Ovary (tissue), 9 donors: ENCODE measurements around the gene HORMAD2. TPM values are rescaled to one million over a fixed set of nuclear protein-coding genes. Genes with fewer than 3 reads are reported as not detected.

Source experiments
- DNase-seq, 5 donors: peaks; one replicate each; pipeline ENCODE4 v3.0.0-alpha.2; 2019 to 2020
- H3K27ac ChIP-seq, 2 donors: fragments of 200-600 bp; one replicate each; pipeline versions ENCODE4 v1.5.1 to v1.8.0; 2019 to 2022
- H3K27me3 ChIP-seq: fragments of 200-600 bp; one replicate; pipeline ENCODE4 v1.8.0; 2022
- H3K36me3 ChIP-seq: fragments of 200-600 bp; sonication (generic); one replicate; pipeline ENCODE4 v1.5.1; 2019
- H3K4me1 ChIP-seq: one replicate; pipeline ENCODE4 v1.8.1; 2013; ENCODE audit warnings: mild to moderate bottlenecking, moderate library complexity; ENCODE audit not compliant: insufficient read depth
- H3K4me3 ChIP-seq: fragments of 200-600 bp; sonication (generic); one replicate; pipeline ENCODE4 v1.5.1; 2017
- H3K9me3 ChIP-seq, 2 donors: fragments of 200-600 bp in 1 of 2; sonication (generic) in 1 of 2; one replicate each; pipeline versions ENCODE4 v1.5.1 to v1.8.1; 2013 to 2019; ENCODE audit warnings: mild to moderate bottlenecking in 1 of 2, moderate library complexity in 1 of 2
- EP300 ChIP-seq: sonication (generic); formaldehyde crosslinking; IDR thresholded peaks from one replicate; pipeline ENCODE4 v1.6.1; 2017; ENCODE audit warnings: antibody characterized with exemption
- POLR2A ChIP-seq: fragments of 450-650 bp; IDR thresholded peaks from one replicate; pipeline ENCODE4 v1.6.1; 2017; ENCODE audit warnings: antibody characterized with exemption, mild to moderate bottlenecking, moderate library complexity
- WGBS, 3 donors: extraction: QIAGEN DNeasy Blood & Tissue Kit in 1 of 3; methylation state at CpG; one replicate each; pipeline versions ENCODE4 v1.1.5 to v1.1.7; 2013 to 2017; 5-methylcytosine and 5-hydroxymethylcytosine counted together
- intact Hi-C, 4 donors: fragments of 100-400 bp; cut with DNase I; formaldehyde crosslinking; loops; one replicate each; pipeline versions ENCODE4 v1.11.0 to v1.15.1; 2022 to 2023
- polyA plus RNA-seq, 2 donors: library from polyadenylated mRNA; stranded (reverse); fragments of 200-250 nt in 1 of 2; fragments of 350-450 nt in 1 of 2; fragmentation: Illumina TruSeq in 1 of 2; extraction: RNeasy Lipid Tissue Mini Kit (QIAGEN cat#74804) in 1 of 2; gene quantifications; one replicate each; pipeline ENCODE4 v1.2.3, GENCODE V29; 2013 to 2014
- total RNA-seq, 7 donors: library from RNA; depleted of rRNA in 2 of 7; stranded (reverse); fragments of >200 nt in 2 of 7; fragmentation: NEBNext Ultra II Directional in 3 of 7; extraction: Animal tissue kit (Norgen Biotek cat#: 25700) in 3 of 7; gene quantifications; one replicate each; pipeline versions ENCODE4 v1.1.0 to v1.2.4, GENCODE V29; 2016 to 2023
- TF ChIP-seq, protein P1 (sequence below), 3 donors: fragments of 450-650 bp in 2 of 3; fragments of 200-600 bp in 1 of 3; IDR thresholded peaks; one replicate each; pipeline versions ENCODE4 v1.5.1 to v1.8.0; 2016 to 2022; ENCODE audit warnings: antibody characterized with exemption in 3 of 3, mild to moderate bottlenecking in 1 of 3
- donor health status: DM: no; HTN: no; CAD: no; lungs with moderate emphysema.
- donor health status: DM: no; HTN: no; CAD: no.
- donor health status: Bipolar disorder and iron deficiency.
- donor health status: DM: yes; HTN: yes; CAD: no.
- donor health status: DM: no; HTN: no; CAD: no.
- donor health status: DM: yes; HTN: yes; CAD: no.

HORMAD2 gene
- total and polyA plus RNA-seq, 9 donors: not detected

DNA sequence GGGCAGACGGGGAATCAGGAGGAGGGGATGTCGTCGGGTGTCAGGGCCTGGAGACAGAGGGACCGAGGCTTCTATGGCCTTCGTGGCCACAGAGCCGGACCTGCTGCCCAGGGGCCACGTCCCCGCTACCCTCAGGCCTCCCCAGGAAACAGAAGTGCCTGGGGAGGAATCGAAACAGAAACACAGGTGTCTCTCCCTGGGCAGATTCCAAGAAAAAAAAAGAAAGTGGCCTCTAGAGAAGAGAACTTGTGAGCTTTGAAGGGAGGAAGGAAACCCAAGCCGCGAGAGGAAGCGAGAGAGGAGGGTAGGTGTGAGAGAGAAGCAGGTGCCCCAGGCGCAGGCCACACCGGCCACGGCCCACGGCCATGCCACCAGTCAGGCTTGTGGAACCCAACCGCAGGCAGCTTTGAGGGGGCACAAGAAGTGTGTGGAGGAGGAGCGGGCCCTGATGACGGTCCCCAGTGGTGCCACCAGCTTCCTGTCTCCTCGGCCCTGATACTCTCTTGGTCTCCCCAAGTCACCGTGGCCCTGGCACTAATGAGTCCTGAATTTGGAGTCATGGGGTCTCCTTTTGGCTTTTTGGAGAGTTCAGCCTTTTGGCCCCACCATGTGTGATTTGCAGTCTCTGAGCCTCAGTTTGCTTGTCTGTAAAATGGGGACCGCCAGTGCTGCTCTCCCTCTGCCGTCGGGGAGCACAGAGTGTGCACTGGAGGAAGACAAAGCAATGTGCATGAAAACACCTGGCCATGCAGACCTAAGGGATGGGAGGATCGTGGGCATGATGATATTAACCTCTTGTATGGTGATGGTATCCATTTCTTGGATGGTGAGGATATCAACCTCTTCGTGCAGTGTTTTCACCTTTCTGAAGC is 141.1 kb downstream of the HORMAD2 start:
- WGBS, 3 donors: 78 to 85% (median 85%) methylated on average over 26 of the region's 26 CpGs
- no peaks in the 10 kb centered on the region for H3K27me3 ChIP-seq
- no peak overlapping the region for H3K27ac ChIP-seq
- TF ChIP-seq POLR2A: no peak
- TF ChIP-seq, protein P1, sequence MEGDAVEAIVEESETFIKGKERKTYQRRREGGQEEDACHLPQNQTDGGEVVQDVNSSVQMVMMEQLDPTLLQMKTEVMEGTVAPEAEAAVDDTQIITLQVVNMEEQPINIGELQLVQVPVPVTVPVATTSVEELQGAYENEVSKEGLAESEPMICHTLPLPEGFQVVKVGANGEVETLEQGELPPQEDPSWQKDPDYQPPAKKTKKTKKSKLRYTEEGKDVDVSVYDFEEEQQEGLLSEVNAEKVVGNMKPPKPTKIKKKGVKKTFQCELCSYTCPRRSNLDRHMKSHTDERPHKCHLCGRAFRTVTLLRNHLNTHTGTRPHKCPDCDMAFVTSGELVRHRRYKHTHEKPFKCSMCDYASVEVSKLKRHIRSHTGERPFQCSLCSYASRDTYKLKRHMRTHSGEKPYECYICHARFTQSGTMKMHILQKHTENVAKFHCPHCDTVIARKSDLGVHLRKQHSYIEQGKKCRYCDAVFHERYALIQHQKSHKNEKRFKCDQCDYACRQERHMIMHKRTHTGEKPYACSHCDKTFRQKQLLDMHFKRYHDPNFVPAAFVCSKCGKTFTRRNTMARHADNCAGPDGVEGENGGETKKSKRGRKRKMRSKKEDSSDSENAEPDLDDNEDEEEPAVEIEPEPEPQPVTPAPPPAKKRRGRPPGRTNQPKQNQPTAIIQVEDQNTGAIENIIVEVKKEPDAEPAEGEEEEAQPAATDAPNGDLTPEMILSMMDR (IDR thresholded peaks at IDR 0.05): no peak
- TF ChIP-seq EP300: no peak
- H3K36me3 ChIP-seq: no peaks in the 10 kb centered on the region
- no peak overlapping the region for H3K4me3 ChIP-seq
- no peak for DNase-seq
- no peaks in the 10 kb centered on the region for H3K9me3 ChIP-seq
- intact Hi-C loops: no loop called here
- no peaks in the 10 kb centered on the region for H3K4me1 ChIP-seq

GRCh38 chr22:30222321-30222720 is 142.1 kb downstream of the HORMAD2 start:
- H3K36me3 ChIP-seq: no peaks in the 10 kb centered on the region
- no peak overlapping the region for H3K4me3 ChIP-seq
- H3K27me3 ChIP-seq: no peaks in the 10 kb centered on the region
- no peaks in the 10 kb centered on the region for H3K4me1 ChIP-seq
- TF ChIP-seq, protein P1 (IDR thresholded peaks at IDR 0.05): no peak
- no peaks in the 10 kb centered on the region for H3K9me3 ChIP-seq
- WGBS, 3 donors: 75 to 83% (median 81%) methylated on average over 4 of the region's 4 CpGs
- intact Hi-C loops: no loop called here
- DNase-seq: no peak
- H3K27ac ChIP-seq: no peak overlapping the region

DNA sequence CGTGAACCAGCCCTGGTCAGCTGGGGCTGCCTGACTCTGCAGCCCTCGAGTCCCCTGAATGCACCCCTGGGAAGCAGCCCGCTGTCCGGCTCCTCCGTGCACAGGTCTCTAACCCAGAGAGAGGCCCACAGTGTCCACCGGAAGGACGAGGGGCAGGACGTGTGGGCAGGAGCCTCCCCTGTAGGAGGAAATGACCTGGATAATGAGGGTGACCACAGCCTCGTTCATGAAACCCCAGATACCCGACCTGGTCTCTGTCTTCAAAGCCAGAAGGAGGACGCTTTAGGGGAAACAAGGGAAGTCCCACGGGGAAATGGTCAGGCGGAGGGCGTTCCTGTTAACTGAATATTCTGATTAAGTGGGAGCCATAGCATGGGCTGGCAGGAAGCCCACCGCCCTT is 143.0 kb downstream of the HORMAD2 start:
- intact Hi-C loops: no loop called here
- Histone ChIP-seq H3K36me3 (no peaks in the 10 kb centered on the region), H3K4me1 (no peaks in the 10 kb centered on the region), H3K27ac (no peak overlapping the region), H3K4me3 (no peak overlapping the region), H3K9me3 (no peaks in the 10 kb centered on the region), H3K27me3 (no peaks in the 10 kb centered on the region)
- no peak for DNase-seq
- no peak for TF ChIP-seq POLR2A
- no peak for TF ChIP-seq EP300
- TF ChIP-seq, protein P1 (IDR thresholded peaks at IDR 0.05): no peak
- WGBS, 3 donors: 13 to 29% (median 22%) methylated on average over 15 of the region's 15 CpGs

DNA sequence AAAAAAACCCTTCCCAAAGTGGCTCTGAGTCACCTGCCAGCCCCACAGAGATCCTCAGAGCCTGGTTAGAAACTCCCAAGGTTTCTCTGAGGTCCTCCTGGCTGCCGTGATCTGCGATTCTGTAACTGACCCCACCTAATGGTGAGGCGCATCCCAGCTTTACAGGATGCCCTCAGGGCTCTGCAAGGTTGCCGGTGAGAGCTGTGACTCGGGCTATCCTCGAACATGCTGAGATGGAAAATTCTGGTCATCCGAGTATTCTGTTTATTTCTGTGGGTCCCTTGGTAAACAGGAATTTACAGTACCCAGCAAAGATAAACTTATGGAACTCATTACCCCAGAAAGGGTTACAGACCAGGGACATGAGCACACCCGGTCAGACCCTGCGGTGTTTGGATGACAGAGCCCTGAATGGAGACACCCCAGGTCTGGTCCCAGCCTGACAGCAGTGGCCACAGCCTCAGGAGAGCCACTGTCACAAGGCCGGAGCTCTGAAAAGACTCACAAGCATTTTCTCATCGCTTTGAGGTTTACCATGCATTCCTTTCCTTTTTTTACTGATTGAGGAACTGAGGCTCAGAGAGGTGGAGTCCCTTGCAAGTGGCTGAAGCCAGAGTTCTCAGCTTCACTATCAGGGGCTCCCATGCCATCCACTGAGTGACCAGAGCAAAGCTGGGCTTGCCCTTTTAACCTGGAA is 144.0 kb downstream of the HORMAD2 start:
- intact Hi-C loops: no loop called here
- TF ChIP-seq, protein P1 (IDR thresholded peaks at IDR 0.05): no peak
- TF ChIP-seq POLR2A (no peak), EP300 (no peak)
- no peaks in the 10 kb centered on the region for H3K9me3 ChIP-seq
- no peaks in the 10 kb centered on the region for H3K36me3 ChIP-seq
- WGBS, 3 donors: 58 to 81% (median 63%) methylated on average over 11 of the region's 11 CpGs
- DNase-seq: no peak
- no peaks in the 10 kb centered on the region for H3K27me3 ChIP-seq
- no peak overlapping the region for H3K4me3 ChIP-seq
- no peaks in the 10 kb centered on the region for H3K4me1 ChIP-seq
- no peak overlapping the region for H3K27ac ChIP-seq
